MCF 10A (cell line): Measurements from ENCODE around the gene BAZ1A. TPM values are rescaled to one million over a fixed set of nuclear protein-coding genes. Genes with fewer than 3 reads are reported as not detected.

Source experiments
- BruUV-seq: library from RNA; stranded (reverse); fragments of 400-500 nt; replicated peaks from 2 replicates; lab custom pipeline; 2021; lab: Mats Ljungman, UMichigan
- CTCF ChIA-PET: fragments of 300-600 bp; sonication (Branson Sonifier 250); formaldehyde crosslinking; extraction: SDS; loops from one replicate; lab custom pipeline; 2021; ENCODE audit warnings: antibody characterized with exemption, inconsistent platforms; lab: Yijun Ruan, JAX
- POLR2A ChIA-PET: fragments of 300-600, 350-650 bp; sonication (Branson Sonifier 250); formaldehyde crosslinking; extraction: SDS; loops from one replicate; lab custom pipeline; 2020; ENCODE audit warnings: antibody characterized with exemption, inconsistent platforms; lab: Yijun Ruan, JAX
- DNase-seq: peaks from one replicate; pipeline ENCODE4 v3.0.0-alpha.2; 2018; ENCODE audit not compliant: unreplicated experiment
- H3K27ac Mint-ChIP-seq: one replicate; pipeline ENCODE4 v1.8.0; 2022; ENCODE audit warnings: mild to moderate bottlenecking, low read depth, mixed read lengths; ENCODE audit not compliant: unreplicated experiment
- H3K27me3 Mint-ChIP-seq: one replicate; pipeline ENCODE4 v1.8.0; 2022; ENCODE audit warnings: mixed read lengths; ENCODE audit not compliant: insufficient read depth, unreplicated experiment
- H3K36me3 Mint-ChIP-seq: one replicate; pipeline ENCODE4 v1.8.0; 2022; ENCODE audit warnings: mild to moderate bottlenecking, moderate library complexity, mixed read lengths; ENCODE audit not compliant: insufficient read depth, unreplicated experiment
- H3K4me1 Mint-ChIP-seq: one replicate; pipeline ENCODE4 v1.8.0; 2022; ENCODE audit warnings: mixed read lengths; ENCODE audit not compliant: insufficient read depth, unreplicated experiment
- H3K4me3 Mint-ChIP-seq: one replicate; pipeline ENCODE4 v1.8.0; 2022; ENCODE audit warnings: mild to moderate bottlenecking, moderate library complexity, mixed read lengths; ENCODE audit not compliant: unreplicated experiment
- H3K9me3 Mint-ChIP-seq: one replicate; pipeline ENCODE4 v1.8.0; 2022; ENCODE audit warnings: mixed read lengths; ENCODE audit not compliant: unreplicated experiment
- CTCF ChIP-seq: fragments of 200-600 bp; IDR thresholded peaks from one replicate; pipeline ENCODE4 v1.8.0; 2022; ENCODE audit warnings: antibody characterized with exemption, mild to moderate bottlenecking; ENCODE audit not compliant: unreplicated experiment
- intact Hi-C: fragments of 100-400 bp; cut with micrococcal nuclease; formaldehyde crosslinking; loops from 2 replicates; pipeline ENCODE4 v1.14.1; 2022
- total RNA-seq: library from RNA; stranded (reverse); gene quantifications from 2 replicates; pipeline ENCODE4 v1.2.3, GENCODE V29; 2022

The BAZ1A gene
- total RNA-seq, 1 experiment from 2014 or later, result 44.6 TPM

GRCh38 chr14:34797747-34798583 is 77.2 kb downstream of the BAZ1A start:
- intact Hi-C loops, result no loop called here
- Mint-ChIP-seq H3K36me3 (peaks cover 100% of the 10 kb centered on the region), H3K9me3 (no peaks in the 10 kb centered on the region), H3K27ac (no peak overlapping the region), H3K27me3 (no peaks in the 10 kb centered on the region), H3K4me3 (no peak overlapping the region), H3K4me1 (no peaks in the 10 kb centered on the region)
- DNase-seq, result no peak
- POLR2A ChIA-PET, result no interaction called here
- TF ChIP-seq CTCF, result no peak
- CTCF ChIA-PET, result interaction anchor here (0.6 to 1.1 kb wide), 2 partner anchors 32 to 36 kb away, joined by 3 to 4 read pairs; no protein-coding TSS in a partner anchor
- no TSS peak for BruUV-seq

- ChIA-PET CTCF (interaction anchor here (0.6 kb wide), 1 partner anchor 137 kb away, joined by 3 read pairs; no protein-coding TSS in a partner anchor), POLR2A (interaction anchor here (1.1 kb wide), 1 partner anchor 11 kb away, joined by 3 read pairs; no protein-coding TSS in a partner anchor)
- DNase-seq, result no peak
- H3K36me3 Mint-ChIP-seq, result peaks cover 100% of the 10 kb centered on the region
- no TSS peak for BruUV-seq
- intact Hi-C loops, result no loop called here
- H3K9me3 Mint-ChIP-seq, result no peaks in the 10 kb centered on the region
- H3K27me3 Mint-ChIP-seq, result no peaks in the 10 kb centered on the region
- no peak overlapping the region for H3K27ac Mint-ChIP-seq
- no peaks in the 10 kb centered on the region for H3K4me1 Mint-ChIP-seq
- H3K4me3 Mint-ChIP-seq, result no peak overlapping the region
- no peak for TF ChIP-seq CTCF
These were observed 78.3 kb downstream of the BAZ1A start for GRCh38 chr14:34796902-34797301.

GRCh38 chr14:34794941-34795340 is 80.2 kb downstream of the BAZ1A start:
- no peaks in the 10 kb centered on the region for H3K27me3 Mint-ChIP-seq
- no TSS peak for BruUV-seq
- no peaks in the 10 kb centered on the region for H3K9me3 Mint-ChIP-seq
- no peak overlapping the region for H3K4me3 Mint-ChIP-seq
- intact Hi-C loops, result no loop called here
- peaks cover 95% of the 10 kb centered on the region for H3K36me3 Mint-ChIP-seq
- CTCF ChIA-PET, result no interaction called here
- no peak for DNase-seq
- no peaks in the 10 kb centered on the region for H3K4me1 Mint-ChIP-seq
- no peak for TF ChIP-seq CTCF
- POLR2A ChIA-PET, result interaction anchor here (0.7 to 1.1 kb wide), 3 partner anchors 78 to 82 kb away, joined by 3 read pairs; partner anchors contain the start of gene BAZ1A
- no peak overlapping the region for H3K27ac Mint-ChIP-seq

- no TSS peak for BruUV-seq
- TF ChIP-seq CTCF, result no peak
- H3K27ac Mint-ChIP-seq, result no peak overlapping the region
- H3K4me3 Mint-ChIP-seq, result no peak overlapping the region
- no peak for DNase-seq
- intact Hi-C loops, result no loop called here
- peaks cover 95% of the 10 kb centered on the region for H3K36me3 Mint-ChIP-seq
- H3K27me3 Mint-ChIP-seq, result no peaks in the 10 kb centered on the region
- POLR2A ChIA-PET, result interaction anchor here (1.1 kb wide), 2 partner anchors 78 to 81 kb away, joined by 3 read pairs; partner anchors contain the start of gene BAZ1A
- no peaks in the 10 kb centered on the region for H3K9me3 Mint-ChIP-seq
- H3K4me1 Mint-ChIP-seq, result no peaks in the 10 kb centered on the region
- CTCF ChIA-PET, result interaction anchor here (0.7 kb wide), 1 partner anchor 10 kb away, joined by 3 read pairs; no protein-coding TSS in a partner anchor
These were observed 80.9 kb downstream of the BAZ1A start for GRCh38 chr14:34794217-34794616.
